ENCODE results near the gene PLK2.

DNA sequence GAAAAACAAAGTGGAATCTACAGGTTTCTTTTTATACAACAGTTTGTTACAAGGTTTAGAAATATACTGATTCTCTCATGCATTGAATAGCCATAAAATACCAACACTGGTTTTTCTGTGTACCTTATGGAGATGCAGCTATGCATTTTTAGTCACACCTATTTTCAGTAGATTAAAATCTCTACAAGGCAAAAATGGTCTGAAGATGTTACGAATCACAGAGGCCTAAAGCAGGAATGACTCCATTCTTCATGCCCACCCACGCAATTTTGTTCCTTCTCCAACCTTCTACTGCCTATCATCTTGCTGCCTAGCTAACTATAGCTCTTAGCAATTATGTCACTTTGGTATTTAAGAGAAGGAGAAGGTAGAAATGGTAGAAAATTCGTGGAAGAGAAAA lies 9.9 kb downstream of the PLK2 start:
- TF ChIP-seq POLR2AphosphoS5 (IDR thresholded peaks at IDR 0.05; ENCODE audit: low read depth, low read length): no peak
- TF ChIP-seq, protein P1, sequence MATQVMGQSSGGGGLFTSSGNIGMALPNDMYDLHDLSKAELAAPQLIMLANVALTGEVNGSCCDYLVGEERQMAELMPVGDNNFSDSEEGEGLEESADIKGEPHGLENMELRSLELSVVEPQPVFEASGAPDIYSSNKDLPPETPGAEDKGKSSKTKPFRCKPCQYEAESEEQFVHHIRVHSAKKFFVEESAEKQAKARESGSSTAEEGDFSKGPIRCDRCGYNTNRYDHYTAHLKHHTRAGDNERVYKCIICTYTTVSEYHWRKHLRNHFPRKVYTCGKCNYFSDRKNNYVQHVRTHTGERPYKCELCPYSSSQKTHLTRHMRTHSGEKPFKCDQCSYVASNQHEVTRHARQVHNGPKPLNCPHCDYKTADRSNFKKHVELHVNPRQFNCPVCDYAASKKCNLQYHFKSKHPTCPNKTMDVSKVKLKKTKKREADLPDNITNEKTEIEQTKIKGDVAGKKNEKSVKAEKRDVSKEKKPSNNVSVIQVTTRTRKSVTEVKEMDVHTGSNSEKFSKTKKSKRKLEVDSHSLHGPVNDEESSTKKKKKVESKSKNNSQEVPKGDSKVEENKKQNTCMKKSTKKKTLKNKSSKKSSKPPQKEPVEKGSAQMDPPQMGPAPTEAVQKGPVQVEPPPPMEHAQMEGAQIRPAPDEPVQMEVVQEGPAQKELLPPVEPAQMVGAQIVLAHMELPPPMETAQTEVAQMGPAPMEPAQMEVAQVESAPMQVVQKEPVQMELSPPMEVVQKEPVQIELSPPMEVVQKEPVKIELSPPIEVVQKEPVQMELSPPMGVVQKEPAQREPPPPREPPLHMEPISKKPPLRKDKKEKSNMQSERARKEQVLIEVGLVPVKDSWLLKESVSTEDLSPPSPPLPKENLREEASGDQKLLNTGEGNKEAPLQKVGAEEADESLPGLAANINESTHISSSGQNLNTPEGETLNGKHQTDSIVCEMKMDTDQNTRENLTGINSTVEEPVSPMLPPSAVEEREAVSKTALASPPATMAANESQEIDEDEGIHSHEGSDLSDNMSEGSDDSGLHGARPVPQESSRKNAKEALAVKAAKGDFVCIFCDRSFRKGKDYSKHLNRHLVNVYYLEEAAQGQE (IDR thresholded peaks at IDR 0.05; ENCODE audit: insufficient read depth in 1 of 2, low read depth in 2 of 2, low read length in 2 of 2): no peak
- TF ChIP-seq TAF1 (IDR thresholded peaks at IDR 0.05; ENCODE audit: borderline replicate concordance, insufficient read depth, low read length): no peak
- TF ChIP-seq SIN3A (IDR thresholded peaks at IDR 0.05; ENCODE audit: borderline replicate concordance, insufficient read depth, low read length): no peak
- no peak for TF ChIP-seq FOXP2 (optimal IDR thresholded peaks at IDR 0.05; ENCODE audit: borderline replicate concordance, extremely low read depth, extremely low read length, insufficient read depth)

All from PFSK-1 (cell line).